ENCODE measurements around the gene HK1. TPM values are rescaled to one million over a fixed set of nuclear protein-coding genes. Genes with fewer than 3 reads are reported as not detected.
"Not testable (repeated sequence)": the region's sequence is repeated elsewhere in the genome, so short reads cannot be mapped to it uniquely, and the experiment has no call there.

The HK1 gene
- total RNA-seq, 1 donor from 2014 or later: 61.3 TPM

GRCh38 chr10:69303632-69304051 is 25.3 kb downstream of the HK1 start:
- no peak for TF ChIP-seq CTCF (IDR thresholded peaks at IDR 0.05)
- Mint-ChIP-seq H3K9me3 (ENCODE audit: unreplicated experiment) (no peaks in the 10 kb centered on the region), H3K4me1 (ENCODE audit: unreplicated experiment) (no peaks in the 10 kb centered on the region), H3K36me3 (ENCODE audit: unreplicated experiment) (no peaks in the 10 kb centered on the region), H3K4me3 (ENCODE audit: unreplicated experiment) (no peak overlapping the region), H3K27ac (ENCODE audit: unreplicated experiment) (no peak overlapping the region), H3K27me3 (ENCODE audit: unreplicated experiment) (peaks cover 8% of the 10 kb centered on the region)
- no peak for DNase-seq (ENCODE audit: extremely low spot score, unreplicated experiment)

- no peak overlapping the region for H3K4me3 Mint-ChIP-seq (ENCODE audit: unreplicated experiment)
- no peak overlapping the region for H3K27ac Mint-ChIP-seq (ENCODE audit: unreplicated experiment)
- H3K9me3 Mint-ChIP-seq (ENCODE audit: unreplicated experiment): no peaks in the 10 kb centered on the region
- no peak for TF ChIP-seq CTCF (IDR thresholded peaks at IDR 0.05)
- H3K27me3 Mint-ChIP-seq (ENCODE audit: unreplicated experiment): peaks cover 8% of the 10 kb centered on the region
- no peaks in the 10 kb centered on the region for H3K36me3 Mint-ChIP-seq (ENCODE audit: unreplicated experiment)
- DNase-seq (ENCODE audit: extremely low spot score, unreplicated experiment): no peak
- H3K4me1 Mint-ChIP-seq (ENCODE audit: unreplicated experiment): no peaks in the 10 kb centered on the region
These were observed 28.1 kb downstream of the HK1 start for GRCh38 chr10:69306421-69306820.

GRCh38 chr10:69307434-69307833 is 29.1 kb downstream of the HK1 start:
- no peak for TF ChIP-seq CTCF (IDR thresholded peaks at IDR 0.05)
- DNase-seq (ENCODE audit: extremely low spot score, unreplicated experiment): no peak
- Mint-ChIP-seq H3K4me1 (ENCODE audit: unreplicated experiment) (no peaks in the 10 kb centered on the region), H3K27me3 (ENCODE audit: unreplicated experiment) (peaks cover 8% of the 10 kb centered on the region), H3K9me3 (ENCODE audit: unreplicated experiment) (no peaks in the 10 kb centered on the region), H3K36me3 (ENCODE audit: unreplicated experiment) (no peaks in the 10 kb centered on the region), H3K27ac (ENCODE audit: unreplicated experiment) (no peak overlapping the region), H3K4me3 (ENCODE audit: unreplicated experiment) (no peak overlapping the region)

- H3K36me3 Mint-ChIP-seq (ENCODE audit: unreplicated experiment); H3K9me3 Mint-ChIP-seq (ENCODE audit: unreplicated experiment); H3K4me1 Mint-ChIP-seq (ENCODE audit: unreplicated experiment); DNase-seq (ENCODE audit: extremely low spot score, unreplicated experiment); H3K27ac Mint-ChIP-seq (ENCODE audit: unreplicated experiment); H3K4me3 Mint-ChIP-seq (ENCODE audit: unreplicated experiment); H3K27me3 Mint-ChIP-seq (ENCODE audit: unreplicated experiment): not testable (repeated sequence)
These were observed 30.0 kb downstream of the HK1 start for GRCh38 chr10:69308304-69308703.

GRCh38 chr10:69311309-69311708 is 33.0 kb downstream of the HK1 start:
- Mint-ChIP-seq H3K9me3 (ENCODE audit: unreplicated experiment) (no peaks in the 10 kb centered on the region), H3K27me3 (ENCODE audit: unreplicated experiment) (no peaks in the 10 kb centered on the region), H3K36me3 (ENCODE audit: unreplicated experiment) (no peaks in the 10 kb centered on the region), H3K4me1 (ENCODE audit: unreplicated experiment) (no peaks in the 10 kb centered on the region), H3K4me3 (ENCODE audit: unreplicated experiment) (no peak overlapping the region), H3K27ac (ENCODE audit: unreplicated experiment) (no peak overlapping the region)
- no peak for TF ChIP-seq CTCF (IDR thresholded peaks at IDR 0.05)
- DNase-seq (ENCODE audit: extremely low spot score, unreplicated experiment): no peak

- Mint-ChIP-seq H3K36me3 (ENCODE audit: unreplicated experiment) (no peaks in the 10 kb centered on the region), H3K9me3 (ENCODE audit: unreplicated experiment) (no peaks in the 10 kb centered on the region), H3K4me1 (ENCODE audit: unreplicated experiment) (no peaks in the 10 kb centered on the region), H3K27me3 (ENCODE audit: unreplicated experiment) (no peaks in the 10 kb centered on the region), H3K27ac (ENCODE audit: unreplicated experiment) (no peak overlapping the region), H3K4me3 (ENCODE audit: unreplicated experiment) (no peak overlapping the region)
- no peak for TF ChIP-seq CTCF (IDR thresholded peaks at IDR 0.05)
- DNase-seq (ENCODE audit: extremely low spot score, unreplicated experiment): no peak
These were observed 34.2 kb downstream of the HK1 start for GRCh38 chr10:69312528-69312927.
